Left ventricle myocardium inferior (tissue), 1 donor: ENCODE results near the gene IFNA10. TPM values are rescaled to one million over a fixed set of nuclear protein-coding genes. Genes with fewer than 3 reads are reported as not detected.
A peak's percentile ranks its signal among the peaks of the same experiment; 100 is the strongest.
"Not testable (repeated sequence)": the region's sequence is repeated elsewhere in the genome, so short reads cannot be mapped to it uniquely, and the experiment has no call there.

Experiments used
- DNase-seq: peaks from one replicate; pipeline ENCODE4 v3.0.0-alpha.2; 2020
- H3K27ac ChIP-seq: fragments of 200-600 bp; replicated peaks from 2 replicates; pipeline ENCODE4 v1.8.0; 2021
- H3K27me3 ChIP-seq: fragments of 200-600 bp; 2 replicates; pipeline ENCODE4 v1.8.0; 2021; ENCODE audit warnings: low read depth
- H3K36me3 ChIP-seq: fragments of 200-600 bp; 2 replicates; pipeline ENCODE4 v1.8.0; 2021
- H3K4me1 ChIP-seq: fragments of 200-600 bp; 2 replicates; pipeline ENCODE4 v1.8.0; 2021
- H3K4me3 ChIP-seq: fragments of 200-600 bp; 2 replicates; pipeline ENCODE4 v1.8.0; 2021; ENCODE audit warnings: mild to moderate bottlenecking, moderate library complexity
- H3K9me3 ChIP-seq: fragments of 200-600 bp; replicated peaks from 2 replicates; pipeline ENCODE4 v1.8.0; 2021
- CTCF ChIP-seq: fragments of 200-600 bp; IDR thresholded peaks from 2 replicates; pipeline ENCODE4 v1.8.0; 2021; ENCODE audit warnings: antibody characterized with exemption, mild to moderate bottlenecking, borderline replicate concordance
- intact Hi-C: fragments of 100-400 bp; cut with micrococcal nuclease; formaldehyde crosslinking; loops from one replicate; pipeline ENCODE4 v1.11.0; 2022
- total RNA-seq: library from RNA; stranded (reverse); fragmentation: NEBNext Ultra II Directional; extraction: Animal tissue kit (Norgen Biotek cat#: 25700); gene quantifications from one replicate; pipeline ENCODE4 v1.2.1, GENCODE V29; 2021
- donor health status: DM: no; HTN: yes; CAD: no; lungs with severe emphysema.

The IFNA10 gene
- total RNA-seq, 1 donor from 2014 or later = not detected

GRCh38 chr9:21213411-21214326 is 6.7 kb upstream of the IFNA10 start:
- H3K36me3 ChIP-seq, H3K4me1 ChIP-seq, H3K27ac ChIP-seq, H3K9me3 ChIP-seq, intact Hi-C loops, H3K4me3 ChIP-seq, DNase-seq: not testable (repeated sequence)
- peaks cover 17% of the 10 kb centered on the region for H3K27me3 ChIP-seq

GRCh38 chr9:21212160-21212559 is 5.2 kb upstream of the IFNA10 start:
- H3K4me1 ChIP-seq, H3K4me3 ChIP-seq, intact Hi-C loops, H3K27ac ChIP-seq, H3K9me3 ChIP-seq, H3K36me3 ChIP-seq, DNase-seq: not testable (repeated sequence)
- H3K27me3 ChIP-seq = peaks cover 11% of the 10 kb centered on the region

- DNase-seq, H3K27me3 ChIP-seq, H3K9me3 ChIP-seq, H3K4me1 ChIP-seq, H3K36me3 ChIP-seq, intact Hi-C loops, H3K4me3 ChIP-seq, H3K27ac ChIP-seq: not testable (repeated sequence)
Measured at GRCh38 chr9:21210782-21211181, 3.8 kb upstream of the IFNA10 start.

GRCh38 chr9:21210311-21210710 is 3.4 kb upstream of the IFNA10 start:
- intact Hi-C loops = no loop called here
- Histone ChIP-seq H3K4me1 (no peaks in the 10 kb centered on the region), H3K9me3 (no peaks in the 10 kb centered on the region), H3K4me3 (no peak overlapping the region), H3K36me3 (no peaks in the 10 kb centered on the region), H3K27ac (no peak overlapping the region), H3K27me3 (peaks cover 4% of the 10 kb centered on the region)
- no peak for TF ChIP-seq CTCF
- DNase-seq = no peak

GRCh38 chr9:21205204-21205603 is 1.7 kb downstream of the IFNA10 start:
- no peak overlapping the region for H3K27ac ChIP-seq
- no peak for TF ChIP-seq CTCF

GRCh38 chr9:21202105-21202504 is 4.8 kb downstream of the IFNA10 start, which contains the start of gene IFNA7:
TSS of gene IFNA7 (minus strand) at chr9:21202205. CDS start at chr9:21202165, 40 bp downstream.
- DNase-seq, H3K4me3 ChIP-seq, H3K4me1 ChIP-seq, H3K9me3 ChIP-seq, intact Hi-C loops, H3K27me3 ChIP-seq, H3K27ac ChIP-seq, H3K36me3 ChIP-seq: not testable (repeated sequence)

More at GRCh38 chr9:21205204-21205603, 1.7 kb downstream of the IFNA10 start:
- Histone ChIP-seq H3K9me3 (peaks cover 7% of the 10 kb centered on the region), H3K4me1 (no peaks in the 10 kb centered on the region), H3K36me3 (no peaks in the 10 kb centered on the region), H3K4me3 (no peak overlapping the region), H3K27me3 (peaks cover 6% of the 10 kb centered on the region)
- intact Hi-C loops = no loop called here
- DNase-seq = no peak

- TF ChIP-seq CTCF = peak; percentile 65
- not testable (repeated sequence) for H3K4me1 ChIP-seq, DNase-seq
Measured at GRCh38 chr9:21194867-21195776, 11.8 kb downstream of the IFNA10 start.

GRCh38 chr9:21187487-21187886 is 19.5 kb downstream of the IFNA10 start, which contains the start of gene IFNA4:
TSS of gene IFNA4 (minus strand) at chr9:21187587. CDS start at chr9:21187531, 56 bp downstream.
- H3K4me3 ChIP-seq, H3K36me3 ChIP-seq, DNase-seq, H3K27ac ChIP-seq, H3K27me3 ChIP-seq, H3K4me1 ChIP-seq, intact Hi-C loops, H3K9me3 ChIP-seq: not testable (repeated sequence)

More at GRCh38 chr9:21194867-21195776, 11.8 kb downstream of the IFNA10 start:
- H3K9me3 ChIP-seq, H3K4me3 ChIP-seq, H3K27me3 ChIP-seq, intact Hi-C loops, H3K27ac ChIP-seq, H3K36me3 ChIP-seq: not testable (repeated sequence)
